OCI-LY3 (cell line): ENCODE results near the gene SPRED1.

ENCODE experiments used
- H2AFZ ChIP-seq: fragments of 200-600, 300-600 bp; shearing (Covaris generic); 2 replicates; pipeline ENCODE4 v1.6.0; 2014; ENCODE audit warnings: antibody characterized with exemption, low read depth, low read length
- H3K27ac ChIP-seq: fragments of 200-600, 300-600 bp; sonication (generic); 2 replicates; pipeline ENCODE4 v1.5.1; 2014; ENCODE audit warnings: mild to moderate bottlenecking, low read length, moderate library complexity, mixed read lengths
- H3K27me3 ChIP-seq: fragments of 200-600, 300-600 bp; sonication (generic); 2 replicates; pipeline ENCODE4 v1.6.1; 2014; ENCODE audit warnings: low read depth, low read length, mixed read lengths
- H3K36me3 ChIP-seq: fragments of 200-600, 300-600 bp; sonication (generic); replicated peaks from 2 replicates; pipeline ENCODE3; 2014; ENCODE audit warnings: low read depth, low read length, mixed read lengths
- H3K4me1 ChIP-seq: fragments of 300-600, 200-600 bp; sonication (generic); 2 replicates; pipeline ENCODE4 v1.6.1; 2014; ENCODE audit warnings: low read length, mixed read lengths
- H3K4me2 ChIP-seq: fragments of 200-600, 300-600 bp; sonication (generic); 2 replicates; pipeline ENCODE4 v1.6.1; 2014; ENCODE audit warnings: low read length, mixed read lengths
- H3K4me3 ChIP-seq: fragments of 300-600, 200-600 bp; sonication (generic); 2 replicates; pipeline ENCODE4 v1.5.1; 2014; ENCODE audit warnings: antibody characterized with exemption, mild to moderate bottlenecking, low read length, moderate library complexity
- H3K79me2 ChIP-seq: fragments of 300-600, 200-600 bp; shearing (Covaris generic); 2 replicates; pipeline ENCODE4 v1.6.1; 2014; ENCODE audit warnings: mild to moderate bottlenecking, low read length, mixed read lengths
- H3K9ac ChIP-seq: fragments of 300-600, 200-600 bp; shearing (Covaris generic); 2 replicates; pipeline ENCODE4 v1.6.0; 2014; ENCODE audit warnings: mild to moderate bottlenecking, low read length, moderate library complexity
- H3K9me3 ChIP-seq: fragments of 200-600, 300-600 bp; shearing (Covaris generic); 2 replicates; pipeline ENCODE4 v1.6.1; 2014; ENCODE audit warnings: low read length, mixed read lengths; ENCODE audit not compliant: insufficient read depth
- H4K20me1 ChIP-seq: fragments of 200-600, 300-600 bp; sonication (generic); 2 replicates; pipeline ENCODE4 v1.6.1; 2016; ENCODE audit warnings: low read length, mixed read lengths; ENCODE audit not compliant: insufficient read depth
- CTCF ChIP-seq: fragments of 200-600, 300-600 bp; sonication (generic); IDR thresholded peaks from 2 replicates; pipeline ENCODE4 v1.5.1; 2014; ENCODE audit warnings: antibody characterized with exemption, low read length, low read depth
- EZH2phosphoT487 ChIP-seq: fragments of 200-600 bp; shearing (Covaris generic); IDR thresholded peaks from 2 replicates; pipeline ENCODE4 v1.6.1; 2018; ENCODE audit warnings: antibody characterized with exemption, mixed run types, low read depth

Gene SPRED1

GRCh38 chr15:38354315-38354929 is 101.8 kb downstream of the SPRED1 start:
- H3K4me2 ChIP-seq, result no peak overlapping the region
- no peaks in the 10 kb centered on the region for H3K4me1 ChIP-seq
- H3K36me3 ChIP-seq, result peaks cover 2% of the 10 kb centered on the region
- no peak overlapping the region for H3K4me3 ChIP-seq
- no peak overlapping the region for H2AFZ ChIP-seq
- H4K20me1 ChIP-seq, result no peaks in the 10 kb centered on the region
- no peak for TF ChIP-seq EZH2phosphoT487
- peak; percentile 86 for TF ChIP-seq CTCF
- no peak overlapping the region for H3K27ac ChIP-seq
- no peaks in the 10 kb centered on the region for H3K79me2 ChIP-seq
- no peaks in the 10 kb centered on the region for H3K27me3 ChIP-seq
- H3K9me3 ChIP-seq, result no peaks in the 10 kb centered on the region
- no peak overlapping the region for H3K9ac ChIP-seq

GRCh38 chr15:38362355-38362754 is 109.7 kb downstream of the SPRED1 start:
- H3K27me3 ChIP-seq, result peaks cover 3% of the 10 kb centered on the region
- no peaks in the 10 kb centered on the region for H3K36me3 ChIP-seq
- no peaks in the 10 kb centered on the region for H3K79me2 ChIP-seq
- H3K4me3 ChIP-seq, result no peak overlapping the region
- no peaks in the 10 kb centered on the region for H3K4me1 ChIP-seq
- no peak overlapping the region for H3K9ac ChIP-seq
- H3K9me3 ChIP-seq, result no peaks in the 10 kb centered on the region
- H2AFZ ChIP-seq, result no peak overlapping the region
- TF ChIP-seq CTCF (no peak), EZH2phosphoT487 (no peak)
- no peaks in the 10 kb centered on the region for H4K20me1 ChIP-seq
- H3K4me2 ChIP-seq, result no peak overlapping the region
- no peak overlapping the region for H3K27ac ChIP-seq

GRCh38 chr15:38367476-38367875 is 114.8 kb downstream of the SPRED1 start:
- Histone ChIP-seq H3K36me3 (no peaks in the 10 kb centered on the region), H3K4me3 (no peak overlapping the region), H3K4me2 (no peak overlapping the region), H3K9me3 (no peaks in the 10 kb centered on the region), H3K79me2 (no peaks in the 10 kb centered on the region), H3K9ac (no peak overlapping the region), H3K27me3 (peaks cover 3% of the 10 kb centered on the region), H4K20me1 (no peaks in the 10 kb centered on the region), H2AFZ (no peak overlapping the region), H3K4me1 (no peaks in the 10 kb centered on the region), H3K27ac (no peak overlapping the region)
- TF ChIP-seq CTCF, result no peak
- TF ChIP-seq EZH2phosphoT487, result no peak

GRCh38 chr15:38369936-38370478 is 117.4 kb downstream of the SPRED1 start:
- Histone ChIP-seq H3K9ac (no peak overlapping the region), H3K27me3 (peaks cover 3% of the 10 kb centered on the region), H2AFZ (no peak overlapping the region), H3K36me3 (no peaks in the 10 kb centered on the region), H3K9me3 (no peaks in the 10 kb centered on the region), H3K4me1 (no peaks in the 10 kb centered on the region), H3K4me3 (no peak overlapping the region), H3K27ac (no peak overlapping the region), H3K4me2 (no peak overlapping the region), H4K20me1 (no peaks in the 10 kb centered on the region), H3K79me2 (no peaks in the 10 kb centered on the region)
- TF ChIP-seq EZH2phosphoT487, result no peak
- TF ChIP-seq CTCF, result no peak
